ENCODE data around the gene PSMB2. TPM values are rescaled to one million over a fixed set of nuclear protein-coding genes. Genes with fewer than 3 reads are reported as not detected.
A peak's percentile ranks its signal among the peaks of the same experiment; 100 is the strongest.

The PSMB2 gene
- total RNA-seq, 1 donor from 2014 or later: 70.7 TPM

- peak within 1 kb of the TSS; percentile 74 for H3K4me3 Mint-ChIP-seq (ENCODE audit: unreplicated experiment)
- H3K9me3 Mint-ChIP-seq (ENCODE audit: unreplicated experiment): no peaks in the 10 kb centered on the region
- peaks cover 13% of the 10 kb centered on the region for H3K4me1 Mint-ChIP-seq (ENCODE audit: unreplicated experiment)
- TF ChIP-seq, protein P1, sequence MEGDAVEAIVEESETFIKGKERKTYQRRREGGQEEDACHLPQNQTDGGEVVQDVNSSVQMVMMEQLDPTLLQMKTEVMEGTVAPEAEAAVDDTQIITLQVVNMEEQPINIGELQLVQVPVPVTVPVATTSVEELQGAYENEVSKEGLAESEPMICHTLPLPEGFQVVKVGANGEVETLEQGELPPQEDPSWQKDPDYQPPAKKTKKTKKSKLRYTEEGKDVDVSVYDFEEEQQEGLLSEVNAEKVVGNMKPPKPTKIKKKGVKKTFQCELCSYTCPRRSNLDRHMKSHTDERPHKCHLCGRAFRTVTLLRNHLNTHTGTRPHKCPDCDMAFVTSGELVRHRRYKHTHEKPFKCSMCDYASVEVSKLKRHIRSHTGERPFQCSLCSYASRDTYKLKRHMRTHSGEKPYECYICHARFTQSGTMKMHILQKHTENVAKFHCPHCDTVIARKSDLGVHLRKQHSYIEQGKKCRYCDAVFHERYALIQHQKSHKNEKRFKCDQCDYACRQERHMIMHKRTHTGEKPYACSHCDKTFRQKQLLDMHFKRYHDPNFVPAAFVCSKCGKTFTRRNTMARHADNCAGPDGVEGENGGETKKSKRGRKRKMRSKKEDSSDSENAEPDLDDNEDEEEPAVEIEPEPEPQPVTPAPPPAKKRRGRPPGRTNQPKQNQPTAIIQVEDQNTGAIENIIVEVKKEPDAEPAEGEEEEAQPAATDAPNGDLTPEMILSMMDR (IDR thresholded peaks at IDR 0.05): peak; percentile 4
- DNase-seq (ENCODE audit: extremely low spot score, unreplicated experiment): no peak
- H3K27me3 Mint-ChIP-seq (ENCODE audit: unreplicated experiment): peaks cover 19% of the 10 kb centered on the region
- no peaks in the 10 kb centered on the region for H3K36me3 Mint-ChIP-seq (ENCODE audit: unreplicated experiment)
- H3K27ac Mint-ChIP-seq (ENCODE audit: unreplicated experiment): no peak within 1 kb of the TSS
These were observed 67.9 kb downstream of the PSMB2 start, which contains the start of gene TFAP2E for GRCh38 chr1:35573198-35574124. Gene TFAP2E, plus strand, starts transcription at chr1:35573314. Its CDS starts 264 bp downstream, at chr1:35573578.

GRCh38 chr1:35572296-35572695 is 69.0 kb downstream of the PSMB2 start:
- Mint-ChIP-seq H3K4me3 (ENCODE audit: unreplicated experiment) (peak overlapping the region; percentile 74), H3K9me3 (ENCODE audit: unreplicated experiment) (no peaks in the 10 kb centered on the region), H3K4me1 (ENCODE audit: unreplicated experiment) (peaks cover 13% of the 10 kb centered on the region), H3K27ac (ENCODE audit: unreplicated experiment) (no peak overlapping the region), H3K36me3 (ENCODE audit: unreplicated experiment) (no peaks in the 10 kb centered on the region), H3K27me3 (ENCODE audit: unreplicated experiment) (peaks cover 16% of the 10 kb centered on the region)
- no peak for DNase-seq (ENCODE audit: extremely low spot score, unreplicated experiment)
- TF ChIP-seq, protein P1 (IDR thresholded peaks at IDR 0.05): no peak

DNA sequence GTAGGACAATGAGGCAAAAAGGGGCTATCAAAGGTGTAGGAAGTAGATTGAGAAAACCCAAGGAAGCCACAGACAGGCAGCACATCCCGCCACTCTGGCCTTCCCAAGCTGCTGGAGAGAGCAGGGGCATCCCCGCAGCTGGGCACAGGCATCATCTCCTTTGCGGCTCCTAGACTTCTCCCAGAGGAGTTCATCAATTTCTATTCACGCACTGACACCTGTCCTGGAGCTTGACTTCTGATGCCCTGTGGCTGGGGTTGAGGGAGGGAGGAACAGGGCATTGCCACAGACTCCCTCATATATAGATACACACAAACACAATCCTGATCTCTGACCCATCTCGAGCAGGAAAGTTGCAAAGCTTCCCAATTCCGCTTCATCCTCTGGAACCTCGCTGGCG is 70.1 kb downstream of the PSMB2 start:
- Mint-ChIP-seq H3K4me3 (ENCODE audit: unreplicated experiment) (no peak overlapping the region), H3K27ac (ENCODE audit: unreplicated experiment) (no peak overlapping the region), H3K9me3 (ENCODE audit: unreplicated experiment) (no peaks in the 10 kb centered on the region), H3K27me3 (ENCODE audit: unreplicated experiment) (peaks cover 13% of the 10 kb centered on the region), H3K4me1 (ENCODE audit: unreplicated experiment) (peaks cover 13% of the 10 kb centered on the region), H3K36me3 (ENCODE audit: unreplicated experiment) (peaks cover 3% of the 10 kb centered on the region)
- no peak for DNase-seq (ENCODE audit: extremely low spot score, unreplicated experiment)
- TF ChIP-seq, protein P1 (IDR thresholded peaks at IDR 0.05): no peak

GRCh38 chr1:35570589-35571137 is 70.7 kb downstream of the PSMB2 start:
- H3K27me3 Mint-ChIP-seq (ENCODE audit: unreplicated experiment): peaks cover 13% of the 10 kb centered on the region
- peaks cover 13% of the 10 kb centered on the region for H3K4me1 Mint-ChIP-seq (ENCODE audit: unreplicated experiment)
- no peak overlapping the region for H3K4me3 Mint-ChIP-seq (ENCODE audit: unreplicated experiment)
- TF ChIP-seq, protein P1 (IDR thresholded peaks at IDR 0.05): no peak
- H3K36me3 Mint-ChIP-seq (ENCODE audit: unreplicated experiment): peaks cover 3% of the 10 kb centered on the region
- no peak overlapping the region for H3K27ac Mint-ChIP-seq (ENCODE audit: unreplicated experiment)
- DNase-seq (ENCODE audit: extremely low spot score, unreplicated experiment): no peak
- no peaks in the 10 kb centered on the region for H3K9me3 Mint-ChIP-seq (ENCODE audit: unreplicated experiment)

- TF ChIP-seq, protein P1 (IDR thresholded peaks at IDR 0.05): no peak
- DNase-seq (ENCODE audit: extremely low spot score, unreplicated experiment): no peak
- Mint-ChIP-seq H3K27me3 (ENCODE audit: unreplicated experiment) (peaks cover 13% of the 10 kb centered on the region), H3K4me1 (ENCODE audit: unreplicated experiment) (peaks cover 13% of the 10 kb centered on the region), H3K9me3 (ENCODE audit: unreplicated experiment) (no peaks in the 10 kb centered on the region), H3K36me3 (ENCODE audit: unreplicated experiment) (peaks cover 3% of the 10 kb centered on the region), H3K4me3 (ENCODE audit: unreplicated experiment) (no peak overlapping the region), H3K27ac (ENCODE audit: unreplicated experiment) (no peak overlapping the region)
These were observed 71.4 kb downstream of the PSMB2 start for GRCh38 chr1:35569936-35570335.
